OCI-LY1 (cell line): Measurements from ENCODE around the gene ELAVL1.

Experiments used
- H2AFZ ChIP-seq: fragments of 200-600 bp; sonication (generic), shearing (Covaris generic); 2 replicates; pipeline ENCODE4 v1.6.0; 2014; ENCODE audit warnings: antibody characterized with exemption, mild to moderate bottlenecking, low read length
- H3F3A ChIP-seq: fragments of 200-600 bp; sonication (generic), shearing (Covaris generic); 2 replicates; pipeline ENCODE4 v1.6.0; 2014; ENCODE audit warnings: mild to moderate bottlenecking, antibody characterized with exemption, low read length, moderate library complexity; ENCODE audit not compliant: insufficient read depth
- H3K27ac ChIP-seq: fragments of 200-600 bp; sonication (generic); 2 replicates; pipeline ENCODE4 v1.5.1; 2014; ENCODE audit warnings: low read length, mixed run types, mild to moderate bottlenecking, low read depth; ENCODE audit not compliant: poor library complexity, severe bottlenecking
- H3K27me3 ChIP-seq: fragments of 200-600 bp; sonication (generic); 2 replicates; pipeline ENCODE4 v1.6.0; 2014; ENCODE audit warnings: antibody characterized with exemption, mild to moderate bottlenecking, low read length, moderate library complexity; ENCODE audit not compliant: insufficient read depth
- H3K36me3 ChIP-seq: fragments of 200-600 bp; sonication (generic); 2 replicates; pipeline ENCODE4 v1.6.1; 2014; ENCODE audit warnings: mild to moderate bottlenecking, antibody characterized with exemption, low read length, moderate library complexity, mixed read lengths; ENCODE audit not compliant: insufficient read depth
- H3K4me1 ChIP-seq: fragments of 200-600 bp; sonication (generic); 2 replicates; pipeline ENCODE4 v1.5.1; 2014; ENCODE audit warnings: mild to moderate bottlenecking, low read length, moderate library complexity; ENCODE audit not compliant: insufficient read depth, severe bottlenecking
- H3K4me2 ChIP-seq: fragments of 200-600 bp; sonication (generic), shearing (Covaris generic); 2 replicates; pipeline ENCODE4 v1.6.1; 2014; ENCODE audit warnings: low read length
- H3K4me3 ChIP-seq: fragments of 200-600 bp; sonication (generic); 2 replicates; pipeline ENCODE4 v1.5.1; 2014; ENCODE audit warnings: low read length, low read depth, mild to moderate bottlenecking, mixed read lengths; ENCODE audit not compliant: poor library complexity, severe bottlenecking
- H3K79me2 ChIP-seq: fragments of 200-600 bp; shearing (Covaris generic); 2 replicates; pipeline ENCODE4 v1.6.1; 2016; ENCODE audit warnings: mixed run types, low read length, mixed read lengths; ENCODE audit not compliant: insufficient read depth
- H3K9ac ChIP-seq: fragments of 200-600 bp; sonication (generic), shearing (Covaris generic); 2 replicates; pipeline ENCODE4 v1.6.1; 2014; ENCODE audit warnings: mild to moderate bottlenecking, low read length, mixed read lengths
- H3K9me2 ChIP-seq: fragments of 200-600 bp; sonication (generic), shearing (Covaris generic); 2 replicates; pipeline ENCODE4 v1.6.1; 2014; ENCODE audit warnings: low read depth, mild to moderate bottlenecking, low read length, mixed read lengths
- H3K9me3 ChIP-seq: fragments of 200-600 bp; shearing (Covaris generic); 2 replicates; pipeline ENCODE4 v1.6.1; 2014; ENCODE audit warnings: low read length, mixed read lengths
- H4K20me1 ChIP-seq: fragments of 200-600 bp; sonication (generic), shearing (Covaris generic); 2 replicates; pipeline ENCODE4 v1.6.0; 2016; ENCODE audit warnings: mild to moderate bottlenecking, low read length; ENCODE audit not compliant: insufficient read depth
- EZH2 ChIP-seq: fragments of 200-600 bp; sonication (generic), shearing (Covaris generic); IDR thresholded peaks from 2 replicates; pipeline ENCODE4 v1.8.0; 2017; ENCODE audit warnings: borderline replicate concordance, mixed run types, mild to moderate bottlenecking, antibody characterized with exemption, low read length, moderate library complexity, mixed read lengths
- TF ChIP-seq, protein P1 (sequence below): fragments of 200-600 bp; sonication (generic), shearing (Covaris generic); IDR thresholded peaks from 2 replicates; pipeline ENCODE4 v1.5.1; 2017; ENCODE audit warnings: mild to moderate bottlenecking, antibody characterized with exemption, low read length, moderate library complexity, mixed read lengths

Gene ELAVL1

DNA sequence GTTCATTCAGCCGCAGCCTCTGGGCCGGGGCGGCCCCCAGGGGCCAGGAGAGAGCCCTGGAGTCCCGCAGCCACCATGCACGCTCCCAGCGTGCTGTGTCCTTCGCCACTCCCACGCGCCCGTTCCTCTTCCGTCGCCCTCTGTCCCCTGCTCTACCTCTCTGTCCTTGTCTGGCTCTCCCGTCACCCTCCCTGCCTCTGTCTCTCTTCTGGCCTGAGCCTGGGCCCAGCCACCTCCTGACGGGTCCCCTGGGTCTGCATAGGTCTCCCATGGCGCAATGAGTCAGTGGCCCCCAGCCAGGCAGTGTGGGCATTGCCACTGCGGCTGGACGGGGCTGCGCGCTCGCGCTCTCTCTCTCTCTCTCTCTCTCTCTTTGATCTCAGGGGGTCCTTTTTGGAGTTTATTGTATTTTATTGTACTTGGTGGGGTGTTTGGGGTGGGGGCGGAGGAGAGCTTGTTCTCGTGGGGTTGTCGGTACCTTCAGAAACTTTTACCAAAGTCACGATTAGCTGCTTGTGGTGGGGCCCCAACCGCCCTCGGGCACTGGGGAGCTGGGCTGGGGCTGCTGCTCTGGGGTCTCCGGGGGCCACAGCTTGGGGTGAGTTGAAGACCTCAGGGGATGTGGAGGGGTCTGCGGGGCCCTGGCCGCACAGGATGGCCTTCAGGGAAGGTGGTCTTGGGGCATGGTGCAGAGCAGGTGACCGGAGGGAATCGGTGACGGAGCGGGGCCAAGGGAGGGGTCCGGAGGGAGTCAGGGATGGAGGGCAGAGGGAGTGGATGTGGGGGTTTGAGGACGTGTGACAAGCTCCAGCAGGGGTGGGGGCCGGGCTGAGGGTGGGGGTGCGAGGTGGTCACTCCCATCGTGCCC, 92.5 kb downstream of the ELAVL1 start:
- TF ChIP-seq, protein P1, sequence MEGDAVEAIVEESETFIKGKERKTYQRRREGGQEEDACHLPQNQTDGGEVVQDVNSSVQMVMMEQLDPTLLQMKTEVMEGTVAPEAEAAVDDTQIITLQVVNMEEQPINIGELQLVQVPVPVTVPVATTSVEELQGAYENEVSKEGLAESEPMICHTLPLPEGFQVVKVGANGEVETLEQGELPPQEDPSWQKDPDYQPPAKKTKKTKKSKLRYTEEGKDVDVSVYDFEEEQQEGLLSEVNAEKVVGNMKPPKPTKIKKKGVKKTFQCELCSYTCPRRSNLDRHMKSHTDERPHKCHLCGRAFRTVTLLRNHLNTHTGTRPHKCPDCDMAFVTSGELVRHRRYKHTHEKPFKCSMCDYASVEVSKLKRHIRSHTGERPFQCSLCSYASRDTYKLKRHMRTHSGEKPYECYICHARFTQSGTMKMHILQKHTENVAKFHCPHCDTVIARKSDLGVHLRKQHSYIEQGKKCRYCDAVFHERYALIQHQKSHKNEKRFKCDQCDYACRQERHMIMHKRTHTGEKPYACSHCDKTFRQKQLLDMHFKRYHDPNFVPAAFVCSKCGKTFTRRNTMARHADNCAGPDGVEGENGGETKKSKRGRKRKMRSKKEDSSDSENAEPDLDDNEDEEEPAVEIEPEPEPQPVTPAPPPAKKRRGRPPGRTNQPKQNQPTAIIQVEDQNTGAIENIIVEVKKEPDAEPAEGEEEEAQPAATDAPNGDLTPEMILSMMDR = no peak
- TF ChIP-seq EZH2 = no peak
- Histone ChIP-seq H3K9me2 (no peaks in the 10 kb centered on the region), H3F3A (no peaks in the 10 kb centered on the region), H3K27ac (no peak overlapping the region), H3K4me1 (peaks cover 26% of the 10 kb centered on the region), H3K4me2 (no peak overlapping the region), H3K9me3 (no peaks in the 10 kb centered on the region), H3K79me2 (no peaks in the 10 kb centered on the region), H3K4me3 (no peak overlapping the region), H3K9ac (no peak overlapping the region), H3K36me3 (peaks cover 36% of the 10 kb centered on the region), H3K27me3 (peaks cover 4% of the 10 kb centered on the region; the same call in 1 of the 2 replicates), H2AFZ (no peak overlapping the region), H4K20me1 (no peaks in the 10 kb centered on the region)

DNA sequence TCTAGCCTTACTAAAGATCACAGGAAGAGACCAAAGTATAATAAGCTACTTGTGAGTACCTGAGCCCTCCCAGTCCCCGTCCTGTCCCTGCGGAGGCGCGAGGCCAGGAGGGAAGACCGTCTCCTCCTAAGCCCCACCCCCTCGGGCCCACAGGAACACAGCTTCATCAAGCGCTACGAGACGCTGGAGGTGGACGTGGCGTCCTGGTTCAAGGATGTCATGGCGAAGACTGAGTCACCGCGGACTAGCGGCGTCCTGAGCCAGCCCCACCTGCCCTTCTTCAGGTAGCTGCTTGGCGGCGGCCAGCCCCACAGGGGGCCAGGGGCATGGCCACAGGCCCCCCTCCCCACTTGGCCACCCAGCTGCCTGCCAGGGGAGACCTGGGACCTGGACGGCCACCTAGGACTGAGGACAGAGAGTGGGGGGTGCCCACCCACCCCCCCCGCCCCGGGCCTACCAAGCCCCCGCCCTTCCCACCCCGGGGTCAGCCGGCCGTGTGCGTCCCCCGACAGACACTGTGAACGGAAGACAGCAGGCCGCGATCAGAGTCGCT, 93.2 kb downstream of the ELAVL1 start:
- H3F3A ChIP-seq = no peaks in the 10 kb centered on the region
- peaks cover 36% of the 10 kb centered on the region for H3K36me3 ChIP-seq
- H3K9ac ChIP-seq = no peak overlapping the region
- H2AFZ ChIP-seq = no peak overlapping the region
- H4K20me1 ChIP-seq = no peaks in the 10 kb centered on the region
- no peak for TF ChIP-seq EZH2
- TF ChIP-seq, protein P1 = no peak
- H3K27ac ChIP-seq = no peak overlapping the region
- peaks cover 4% of the 10 kb centered on the region; the same call in 1 of the 2 replicates for H3K27me3 ChIP-seq
- no peaks in the 10 kb centered on the region for H3K9me2 ChIP-seq
- H3K4me3 ChIP-seq = no peak overlapping the region
- H3K4me1 ChIP-seq = peaks cover 19% of the 10 kb centered on the region
- no peak overlapping the region for H3K4me2 ChIP-seq
- no peaks in the 10 kb centered on the region for H3K9me3 ChIP-seq
- no peaks in the 10 kb centered on the region for H3K79me2 ChIP-seq

DNA sequence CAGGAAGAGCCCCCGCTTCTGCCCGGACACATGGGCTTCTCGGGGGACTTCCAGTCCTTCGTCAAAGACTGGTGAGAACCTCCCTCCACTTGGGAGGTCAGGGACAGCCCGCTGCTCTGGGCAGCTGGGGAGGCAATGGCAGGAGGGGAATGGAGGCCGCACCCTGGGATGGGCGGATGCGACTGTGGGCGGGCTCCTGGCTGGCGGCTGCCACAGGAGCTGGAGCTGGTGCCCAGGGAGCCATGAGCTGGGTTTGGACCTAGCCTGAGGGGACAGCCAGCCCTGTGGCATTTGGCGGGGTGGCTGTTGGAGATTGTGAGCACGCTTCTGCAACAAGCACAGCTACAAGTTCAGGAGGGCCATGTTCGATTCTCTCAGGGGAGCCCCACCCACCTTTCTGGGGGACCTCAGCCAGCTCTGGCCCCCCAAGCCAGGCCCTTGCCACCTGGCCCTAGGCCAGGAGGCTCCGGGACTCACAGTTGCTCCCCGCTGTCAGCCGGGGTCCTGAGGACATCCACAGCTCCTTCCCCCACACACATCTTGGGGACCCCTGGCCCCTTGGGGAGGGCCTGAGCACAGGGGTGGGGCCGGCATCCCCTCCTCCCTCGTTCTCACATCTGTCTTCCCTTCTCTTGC, 93.8 kb downstream of the ELAVL1 start:
- peaks cover 13% of the 10 kb centered on the region for H3K4me1 ChIP-seq
- no peak overlapping the region for H3K4me2 ChIP-seq
- H3K9me2 ChIP-seq = no peaks in the 10 kb centered on the region
- H3K36me3 ChIP-seq = peaks cover 36% of the 10 kb centered on the region
- H3K9me3 ChIP-seq = no peaks in the 10 kb centered on the region
- no peaks in the 10 kb centered on the region for H4K20me1 ChIP-seq
- H3K4me3 ChIP-seq = no peak overlapping the region
- no peaks in the 10 kb centered on the region for H3F3A ChIP-seq
- no peak overlapping the region for H3K27ac ChIP-seq
- TF ChIP-seq, protein P1 = no peak
- TF ChIP-seq EZH2 = no peak
- H3K79me2 ChIP-seq = no peaks in the 10 kb centered on the region
- H2AFZ ChIP-seq = no peak overlapping the region
- H3K9ac ChIP-seq = no peak overlapping the region
- peaks cover 4% of the 10 kb centered on the region; the same call in 1 of the 2 replicates for H3K27me3 ChIP-seq
